Testis (tissue), 3 donors: ENCODE data around the gene DUSP3. TPM values are rescaled to one million over a fixed set of nuclear protein-coding genes. Genes with fewer than 3 reads are reported as not detected.

Source experiments
- DNase-seq: peaks from one replicate; pipeline ENCODE4 v3.0.0-alpha.2; 2019
- H3K27ac ChIP-seq, 2 donors: fragments of 200-600 bp; sonication (generic); one replicate each; pipeline ENCODE4 v1.5.1; 2019
- H3K27me3 ChIP-seq: fragments of 200-600 bp; sonication (generic); one replicate; pipeline ENCODE4 v1.5.1; 2019
- H3K36me3 ChIP-seq: fragments of 200-600 bp; sonication (generic); one replicate; pipeline ENCODE4 v1.5.1; 2017; ENCODE audit warnings: low read depth; ENCODE audit errors: missing control alignments
- H3K4me1 ChIP-seq: fragments of 200-600 bp; sonication (generic); one replicate; pipeline ENCODE4 v1.5.1; 2019
- H3K4me3 ChIP-seq, 2 donors: fragments of 200-600 bp; sonication (generic); one replicate each; pipeline ENCODE4 v1.5.1; 2017 to 2019
- H3K9me3 ChIP-seq: fragments of 200-600 bp; sonication (generic); one replicate; pipeline ENCODE4 v1.5.1; 2017
- CTCF ChIP-seq, 3 experiments: fragments of 450-650 bp in 2 of 3; fragments of 200-600 bp in 1 of 3; sonication (generic) in 1 of 3; IDR thresholded peaks; one replicate each; pipeline ENCODE4 v1.5.1; 2016 to 2019; ENCODE audit warnings: antibody characterized with exemption in 3 of 3, mild to moderate bottlenecking in 2 of 3, moderate library complexity in 1 of 3
- POLR2A ChIP-seq: fragments of 450-650 bp; IDR thresholded peaks from one replicate; pipeline ENCODE4 v1.6.1; 2017; ENCODE audit warnings: antibody characterized with exemption, mild to moderate bottlenecking, moderate library complexity
- WGBS, 2 donors: methylation state at CpG; one replicate each; pipeline ENCODE4 v1.1.5; 2018; 5-methylcytosine and 5-hydroxymethylcytosine counted together
- intact Hi-C: fragments of 100-400 bp; cut with DNase I; formaldehyde crosslinking; loops from one replicate; pipeline ENCODE4 v1.15.1; 2023; ENCODE audit warnings: low total_unique reads
- polyA plus RNA-seq: library from polyadenylated mRNA; stranded (reverse); fragments of 350-450 nt; fragmentation: Illumina TruSeq; extraction: RNeasy Lipid Tissue Mini Kit (QIAGEN cat#74804); gene quantifications from one replicate; pipeline ENCODE4 v1.2.3, GENCODE V29; 2014; ENCODE audit warnings: low read depth, low replicate concordance; ENCODE audit not compliant: insufficient read depth
- total RNA-seq, 2 donors: library from RNA; depleted of rRNA; stranded (reverse); fragments of >200 nt; gene quantifications; one replicate each; pipeline ENCODE4 v1.2.3, GENCODE V29; 2016

The DUSP3 gene
- total and polyA plus RNA-seq, 3 donors from 2014 or later = 54.8 to 75.1 (median 59.2) TPM

DNA sequence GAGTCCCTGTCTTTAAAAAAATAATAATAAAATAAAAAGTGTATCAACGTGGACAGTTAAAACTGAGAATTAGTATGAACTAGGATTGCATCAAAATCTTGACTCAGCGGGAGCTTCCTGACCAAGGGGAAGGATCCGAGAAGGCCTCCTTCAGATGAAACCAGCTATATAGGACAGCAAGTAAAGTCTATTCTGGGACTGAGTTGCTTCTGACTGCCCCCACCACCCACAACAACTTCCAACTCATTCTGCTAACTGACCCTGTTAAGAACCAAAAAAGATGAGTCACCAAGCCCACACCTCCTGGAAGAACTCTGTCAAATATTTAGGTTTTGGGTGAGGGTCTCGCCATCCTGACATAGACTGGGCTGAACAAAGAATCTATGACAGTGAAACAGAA lies 29.3 kb upstream of the DUSP3 start:
- no peak overlapping the region for H3K27ac ChIP-seq
- H3K36me3 ChIP-seq = no peaks in the 10 kb centered on the region
- 89 to 92% methylated on average over 4 of the region's 4 CpGs for WGBS, 2 donors
- TF ChIP-seq POLR2A (no peak), CTCF (IDR thresholded peaks at IDR 0.05) (no peak)
- no peak overlapping the region for H3K4me3 ChIP-seq
- no peaks in the 10 kb centered on the region for H3K27me3 ChIP-seq
- H3K9me3 ChIP-seq = no peaks in the 10 kb centered on the region
- no peaks in the 10 kb centered on the region for H3K4me1 ChIP-seq
- no peak for DNase-seq
- intact Hi-C loops = no loop called here

DNA sequence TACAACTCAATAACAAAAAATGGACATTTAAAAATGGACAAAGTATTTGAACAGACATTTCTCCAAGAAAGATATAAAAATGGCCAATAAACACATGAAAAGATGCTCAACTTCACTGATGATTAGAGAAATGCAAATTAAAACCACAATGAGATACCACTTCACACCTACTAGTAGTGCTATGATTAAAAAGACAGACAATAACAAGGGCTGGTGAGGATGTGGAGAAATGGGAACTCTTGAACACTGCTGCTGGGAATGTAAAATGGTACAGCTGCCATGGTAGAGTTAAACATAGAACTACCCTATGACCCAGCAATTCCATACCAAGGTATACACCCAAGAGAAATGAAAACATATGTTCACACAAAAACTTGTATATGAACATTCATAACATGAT lies 26.3 kb upstream of the DUSP3 start:
- no peak for DNase-seq
- no peak for TF ChIP-seq POLR2A
- TF ChIP-seq CTCF (IDR thresholded peaks at IDR 0.05) = no peak
- Histone ChIP-seq H3K4me1 (no peaks in the 10 kb centered on the region), H3K4me3 (no peak overlapping the region), H3K27ac (no peak overlapping the region), H3K36me3 (no peaks in the 10 kb centered on the region), H3K27me3 (no peaks in the 10 kb centered on the region), H3K9me3 (no peaks in the 10 kb centered on the region)
- intact Hi-C loops = no loop called here

DNA sequence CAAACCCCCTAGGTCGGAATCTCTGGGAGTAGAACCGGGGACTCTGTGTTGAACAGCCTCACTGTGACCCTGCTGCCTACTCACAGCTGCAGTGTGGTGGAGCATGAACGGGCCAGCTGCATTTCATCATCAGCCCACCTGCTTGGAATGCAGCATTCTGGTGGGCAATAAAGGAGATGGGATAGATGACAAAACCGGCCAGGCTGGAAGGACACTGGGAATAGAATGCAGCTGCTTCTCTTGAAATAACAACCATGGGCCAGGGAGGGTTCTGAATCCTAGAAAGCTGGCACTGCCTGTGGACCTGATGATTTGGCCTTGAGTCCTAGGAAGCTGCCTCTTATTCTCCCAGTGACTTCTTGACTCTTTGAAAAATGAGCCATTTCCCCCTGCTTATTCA lies 25.0 kb upstream of the DUSP3 start:
- intact Hi-C loops = no loop called here
- H3K27me3 ChIP-seq = no peaks in the 10 kb centered on the region
- H3K4me1 ChIP-seq = no peaks in the 10 kb centered on the region
- H3K9me3 ChIP-seq = no peaks in the 10 kb centered on the region
- TF ChIP-seq CTCF (IDR thresholded peaks at IDR 0.05) (no peak), POLR2A (no peak)
- H3K4me3 ChIP-seq = no peak overlapping the region
- DNase-seq = no peak
- H3K36me3 ChIP-seq = no peaks in the 10 kb centered on the region
- H3K27ac ChIP-seq = no peak overlapping the region
- WGBS, 2 donors = 68 to 81% methylated on average over 4 of the region's 4 CpGs

- intact Hi-C loops = no loop called here
- no peak for DNase-seq
Observed at GRCh38 chr17:43801844-43802243, 23.1 kb upstream of the DUSP3 start.

More at GRCh38 chr17:43801844-43802243, 23.1 kb upstream of the DUSP3 start:
- TF ChIP-seq CTCF (IDR thresholded peaks at IDR 0.05) (no peak), POLR2A (no peak)
- Histone ChIP-seq H3K36me3 (no peaks in the 10 kb centered on the region), H3K4me1 (no peaks in the 10 kb centered on the region), H3K27me3 (no peaks in the 10 kb centered on the region), H3K27ac (no peak overlapping the region), H3K4me3 (no peak overlapping the region), H3K9me3 (no peaks in the 10 kb centered on the region)
- WGBS, 2 donors = 88% methylated on average over 3 of the region's 3 CpGs
